GM21825 (cell line): ENCODE results near the gene LUM.

Experiments used
- ATAC-seq: cut with Tn5 transposase; IDR thresholded peaks from one replicate; pipeline ENCODE4 v1.9.1; 2021; ENCODE audit warnings: mild to moderate bottlenecking, moderate library complexity; ENCODE audit not compliant: unreplicated experiment

LUM gene

DNA sequence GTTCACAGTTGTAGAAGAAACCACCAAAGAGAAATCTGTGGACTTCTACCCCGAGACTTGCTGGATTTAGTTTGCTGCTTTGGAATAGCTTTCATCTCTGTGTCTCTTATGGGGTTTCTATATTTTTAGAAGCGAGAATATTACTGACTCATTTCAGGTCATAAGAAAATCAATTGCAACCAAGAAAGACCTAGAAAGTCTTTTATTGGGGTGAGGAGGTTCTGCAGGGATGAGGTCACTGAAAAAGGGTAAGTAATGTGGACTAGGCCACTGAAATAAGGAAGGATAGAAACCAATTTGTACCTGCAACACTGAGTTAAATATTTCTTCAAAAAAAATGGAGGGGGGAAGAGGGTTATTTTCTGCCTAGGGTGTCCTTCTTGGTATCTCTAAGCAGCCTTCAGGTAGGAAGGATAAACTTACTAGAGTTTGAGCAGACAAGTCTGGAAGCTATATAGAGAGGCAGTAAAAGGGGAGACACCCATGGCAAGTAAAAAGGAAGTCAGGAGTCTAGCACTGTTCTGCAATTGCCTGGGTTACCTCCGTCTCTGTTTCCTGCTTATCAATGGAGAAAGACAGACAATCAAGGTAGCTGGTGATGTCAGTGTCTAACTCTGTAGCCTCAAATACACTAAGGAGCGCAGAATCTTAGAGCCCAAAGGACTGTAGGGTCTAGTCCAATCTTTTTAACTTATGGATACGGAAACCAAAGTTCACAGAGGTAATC lies 33.9 kb downstream of the LUM start:
- no peak for ATAC-seq

DNA sequence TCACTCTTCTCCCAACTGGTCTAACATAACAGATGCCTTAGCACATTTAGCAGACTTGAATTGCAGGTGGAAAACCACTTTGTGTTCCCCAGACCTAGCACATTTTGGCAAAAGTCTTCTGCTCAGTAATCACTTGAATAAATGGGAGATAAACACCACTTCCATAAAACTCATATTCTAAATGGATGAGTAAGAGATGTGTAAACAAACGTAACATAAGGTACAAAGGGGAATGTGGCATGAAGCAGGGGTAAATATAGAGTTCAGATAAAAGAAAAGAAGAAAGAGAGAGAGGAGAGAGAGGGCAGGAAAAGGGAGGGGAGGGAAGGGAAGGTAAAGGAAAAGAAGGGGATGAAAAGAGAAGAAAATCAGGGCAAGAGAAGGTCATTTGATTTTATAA lies 36.4 kb downstream of the LUM start:
- no peak for ATAC-seq

DNA sequence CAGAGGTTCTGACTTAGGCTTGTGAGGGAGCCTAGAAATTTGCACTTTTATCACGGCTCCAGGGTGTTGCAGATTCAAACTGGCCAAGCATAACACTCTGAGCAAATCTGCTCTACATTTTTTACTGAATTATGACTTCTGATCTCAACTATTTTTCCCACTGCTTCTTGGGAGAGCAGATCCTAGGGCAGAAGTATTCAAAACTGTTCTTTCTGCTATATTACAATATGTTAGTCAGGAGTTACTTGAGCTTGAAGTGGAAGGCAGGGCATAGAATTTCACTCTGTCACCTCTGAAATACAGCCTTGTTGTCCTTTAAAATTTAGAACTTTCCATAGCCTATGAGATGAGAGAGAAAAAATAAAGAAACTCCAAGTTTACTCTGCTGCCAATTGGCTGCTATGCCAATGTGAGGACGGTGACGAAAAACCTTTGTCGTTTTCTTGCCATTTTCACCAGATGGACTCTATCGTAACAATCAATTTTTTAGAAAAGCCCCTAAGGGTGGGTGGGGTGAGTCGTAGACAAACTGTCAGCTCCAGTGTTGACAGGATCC lies 37.1 kb downstream of the LUM start:
- no peak for ATAC-seq

DNA sequence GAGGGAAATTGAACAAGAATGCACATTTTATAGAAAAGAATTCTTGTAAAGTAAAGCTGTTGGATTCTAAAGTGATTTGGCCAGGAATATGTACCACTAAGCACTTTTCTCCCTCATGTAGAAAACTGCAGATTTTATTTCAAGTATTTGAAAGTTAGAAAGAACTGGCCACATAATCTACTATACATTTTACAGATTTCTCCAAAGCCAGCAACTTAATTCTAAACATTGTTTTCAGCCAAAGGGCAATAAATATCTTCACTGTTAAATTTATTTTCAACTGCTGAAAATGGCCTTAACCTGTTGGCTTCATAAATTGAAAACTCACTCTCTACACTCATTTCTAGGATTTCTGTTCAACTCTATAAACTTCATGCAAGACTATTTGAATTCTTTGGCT lies 37.9 kb downstream of the LUM start:
- ATAC-seq = no peak

DNA sequence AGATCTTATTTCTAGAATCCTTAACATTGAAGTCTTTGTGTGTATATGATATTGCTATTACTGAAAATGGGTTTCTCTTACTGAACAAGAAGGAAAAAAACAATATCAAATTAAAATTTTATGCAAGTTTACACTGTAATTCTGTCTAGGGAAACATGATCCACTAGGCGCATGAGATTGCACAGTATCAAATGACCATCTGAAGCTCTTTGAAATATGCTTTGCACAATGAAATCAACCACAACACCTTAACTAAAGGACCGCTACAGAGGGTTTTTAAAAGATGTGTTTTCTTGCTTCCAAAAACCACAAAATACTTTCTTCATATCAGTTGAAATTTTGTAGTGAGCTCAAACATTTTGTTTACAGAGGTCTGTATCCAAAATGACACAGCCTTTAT lies 38.4 kb downstream of the LUM start:
- ATAC-seq = no peak

DNA sequence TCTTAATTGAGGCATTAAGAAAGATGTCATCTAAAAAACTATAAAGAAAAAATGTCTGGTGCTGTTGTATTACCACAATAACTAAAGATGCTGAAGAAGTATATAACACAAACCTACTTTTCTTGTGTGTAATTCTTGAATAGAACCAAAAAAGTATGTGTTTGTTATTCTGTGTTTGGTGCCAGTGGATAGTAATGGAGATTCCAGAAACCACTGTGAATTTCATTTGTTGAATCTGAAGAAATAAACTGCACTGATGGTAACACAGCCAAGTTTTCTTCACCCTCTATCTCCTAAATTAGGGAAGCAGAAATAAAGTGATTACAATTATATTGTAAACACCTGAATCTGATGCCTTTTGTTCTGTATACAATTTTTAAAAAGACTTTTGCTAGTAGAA lies 40.4 kb downstream of the LUM start:
- no peak for ATAC-seq

DNA sequence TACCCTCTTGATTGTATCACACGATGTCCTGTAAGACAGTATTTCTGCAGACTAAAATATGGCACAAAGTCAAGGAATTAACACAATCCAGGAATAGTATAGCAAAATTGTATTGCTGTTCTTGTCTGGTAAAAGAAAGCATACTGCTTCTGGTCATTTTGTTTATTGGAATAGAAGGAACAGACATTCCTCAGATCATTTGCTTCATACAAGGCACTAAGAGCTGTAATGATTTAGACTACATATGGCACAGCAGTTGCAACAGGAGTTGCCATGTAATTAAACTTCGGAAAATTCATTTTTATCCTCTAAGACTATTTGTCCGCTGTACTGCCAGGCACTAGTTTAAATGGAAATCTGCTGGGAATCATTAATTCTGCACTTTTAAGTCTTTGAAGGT lies 45.9 kb downstream of the LUM start:
- ATAC-seq = no peak

DNA sequence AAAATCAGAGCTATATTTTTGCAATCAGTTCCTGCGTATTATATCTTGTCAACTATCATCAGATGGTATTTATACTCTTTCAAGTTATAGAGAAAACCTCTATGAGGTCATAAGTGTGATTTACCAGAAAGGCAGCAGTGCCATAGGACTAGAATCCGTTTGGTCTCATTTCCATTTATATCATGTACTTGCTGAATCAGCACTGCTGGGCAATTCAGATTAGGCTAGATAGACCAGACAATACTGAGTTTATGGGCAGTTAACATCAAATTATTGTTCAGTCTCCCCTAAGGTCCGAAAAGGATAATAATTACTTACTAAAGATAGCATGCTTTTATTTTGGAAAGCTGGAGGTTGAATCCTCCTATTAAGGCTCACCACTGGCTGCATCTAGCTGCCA lies 46.7 kb downstream of the LUM start:
- no peak for ATAC-seq

DNA sequence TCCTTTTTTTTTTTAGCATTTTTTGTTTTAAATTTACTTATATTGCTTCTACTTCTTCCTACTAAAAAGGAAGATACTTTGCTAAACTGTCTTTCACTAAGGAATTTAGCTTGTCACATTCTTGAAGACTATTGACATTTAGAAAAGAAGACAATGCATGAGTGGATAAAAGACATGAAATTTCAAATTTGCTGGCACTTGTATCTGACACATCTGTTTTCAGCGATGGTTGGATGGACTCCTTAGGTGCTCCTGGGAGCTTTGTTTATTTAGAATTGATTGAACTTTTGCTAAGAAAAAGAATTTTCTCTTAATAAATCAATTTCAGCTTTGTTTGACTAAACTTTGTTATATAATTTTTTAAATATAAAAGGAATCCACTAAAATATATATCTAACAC lies 50.2 kb downstream of the LUM start:
- ATAC-seq = no peak

DNA sequence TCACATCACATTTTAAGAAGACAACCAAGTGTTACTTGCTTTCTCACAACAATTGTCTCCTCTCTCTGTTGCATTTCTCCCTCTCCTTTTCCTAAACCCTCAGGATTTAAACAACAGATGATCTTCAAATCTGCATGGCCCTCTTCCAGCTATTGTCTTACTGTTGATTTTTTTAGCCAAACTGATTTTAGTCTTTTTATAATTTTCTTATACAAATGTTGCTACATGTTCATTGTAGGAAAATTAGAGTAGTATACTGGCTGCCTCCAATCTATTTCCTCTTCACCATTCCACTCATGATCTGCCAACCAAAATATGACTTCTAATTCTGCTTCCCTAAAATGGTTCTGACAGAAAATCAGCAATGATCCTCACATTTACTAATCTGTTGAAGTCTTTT lies 52.1 kb downstream of the LUM start:
- no peak for ATAC-seq

DNA sequence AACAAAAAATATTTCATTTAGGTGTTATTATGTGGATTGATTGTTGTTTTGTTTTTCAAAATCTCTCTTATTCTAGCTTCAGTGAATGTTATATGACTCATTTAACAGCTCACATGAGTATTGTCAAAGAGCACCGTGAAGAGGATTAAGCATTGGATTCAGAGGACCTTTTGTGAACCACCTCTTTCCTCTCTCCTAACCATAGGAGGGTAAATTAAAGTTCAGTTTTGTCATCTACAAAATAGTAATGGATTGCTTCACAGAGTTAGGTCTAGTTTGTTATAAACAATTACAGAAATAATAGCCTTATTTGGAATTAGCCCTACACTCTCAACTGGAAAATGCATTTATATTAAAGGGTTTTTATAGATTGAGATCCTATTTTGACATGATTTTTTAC lies 52.5 kb downstream of the LUM start:
- ATAC-seq = no peak

DNA sequence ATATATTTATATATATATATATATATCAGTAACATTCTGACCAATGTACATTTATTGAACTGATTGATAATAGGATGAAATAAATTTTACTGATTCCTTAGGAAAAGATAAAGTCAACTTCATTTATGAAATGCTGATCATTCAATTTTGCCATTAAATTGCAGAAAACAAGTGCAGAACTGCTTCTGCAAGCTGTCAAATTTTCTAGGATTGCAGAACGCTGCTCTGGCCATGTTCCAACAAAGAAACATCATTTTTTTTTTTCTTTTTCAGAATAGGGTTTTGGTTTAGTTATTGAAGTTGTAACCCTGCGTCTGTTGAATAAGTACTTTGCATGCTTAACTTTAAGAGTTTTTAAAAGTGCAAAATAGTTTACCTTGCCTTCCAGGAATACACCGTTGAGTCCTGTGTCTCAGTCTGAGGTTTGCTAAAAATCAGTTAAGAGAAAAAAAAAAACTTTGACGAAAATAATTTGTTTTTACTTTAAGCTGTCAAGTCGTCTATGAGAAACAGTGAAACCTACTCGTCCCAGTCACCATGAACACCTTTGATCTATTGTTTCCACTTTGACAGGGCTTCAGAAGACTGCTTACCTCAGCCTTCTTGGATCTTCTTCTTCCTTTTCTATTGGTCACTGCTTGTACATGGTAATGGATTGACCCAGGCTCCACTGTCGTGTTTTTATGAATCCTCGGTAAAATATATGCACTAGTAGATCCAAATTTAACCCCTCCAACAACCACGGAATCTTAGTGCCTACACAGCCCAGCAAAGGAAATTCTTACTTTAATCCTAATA lies 53.7 kb downstream of the LUM start, which contains the start of gene KERA:
Gene KERA, minus strand, starts transcription at position 657 of the 798 bp plus-strand sequence. CDS start 1,743 bp downstream, outside the sequence.
- no peak for ATAC-seq

DNA sequence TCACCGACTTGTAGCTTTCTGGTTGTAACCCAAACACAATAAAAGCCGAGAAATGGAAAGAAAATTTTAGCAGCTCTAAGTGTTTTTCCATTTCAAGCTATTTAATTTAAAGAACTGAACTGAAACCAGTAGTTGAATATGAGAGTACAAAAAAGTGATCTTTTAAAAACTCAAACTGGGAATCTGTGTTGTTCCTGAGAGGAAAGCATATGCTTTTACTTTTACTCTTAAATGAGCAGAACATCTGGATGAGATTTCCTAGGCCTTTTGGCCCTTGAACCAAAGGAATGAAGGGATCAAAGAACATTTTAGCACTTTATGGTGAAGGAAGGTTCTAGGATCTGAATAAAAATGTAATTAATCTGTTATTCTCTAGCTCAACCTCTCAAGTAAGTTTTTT lies 54.8 kb downstream of the LUM start:
- ATAC-seq = no peak

DNA sequence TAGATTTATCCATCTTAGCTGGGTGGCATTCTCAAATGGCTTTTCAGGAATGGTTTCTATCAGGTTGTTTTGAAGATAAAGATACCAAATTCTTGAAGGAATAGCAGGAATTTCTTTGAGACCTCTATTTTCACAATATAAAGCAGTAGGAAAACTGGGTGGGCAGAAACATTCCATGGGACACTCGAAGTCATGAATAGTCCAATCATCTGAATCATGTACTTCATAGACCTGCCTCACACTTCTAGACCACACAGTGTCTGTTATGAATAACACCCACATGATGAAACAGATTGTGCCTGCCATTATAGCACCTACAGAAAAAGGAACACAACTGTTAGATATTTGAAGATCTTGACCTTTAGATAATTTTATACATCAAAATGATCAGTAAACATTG lies 55.3 kb downstream of the LUM start:
- no peak for ATAC-seq

DNA sequence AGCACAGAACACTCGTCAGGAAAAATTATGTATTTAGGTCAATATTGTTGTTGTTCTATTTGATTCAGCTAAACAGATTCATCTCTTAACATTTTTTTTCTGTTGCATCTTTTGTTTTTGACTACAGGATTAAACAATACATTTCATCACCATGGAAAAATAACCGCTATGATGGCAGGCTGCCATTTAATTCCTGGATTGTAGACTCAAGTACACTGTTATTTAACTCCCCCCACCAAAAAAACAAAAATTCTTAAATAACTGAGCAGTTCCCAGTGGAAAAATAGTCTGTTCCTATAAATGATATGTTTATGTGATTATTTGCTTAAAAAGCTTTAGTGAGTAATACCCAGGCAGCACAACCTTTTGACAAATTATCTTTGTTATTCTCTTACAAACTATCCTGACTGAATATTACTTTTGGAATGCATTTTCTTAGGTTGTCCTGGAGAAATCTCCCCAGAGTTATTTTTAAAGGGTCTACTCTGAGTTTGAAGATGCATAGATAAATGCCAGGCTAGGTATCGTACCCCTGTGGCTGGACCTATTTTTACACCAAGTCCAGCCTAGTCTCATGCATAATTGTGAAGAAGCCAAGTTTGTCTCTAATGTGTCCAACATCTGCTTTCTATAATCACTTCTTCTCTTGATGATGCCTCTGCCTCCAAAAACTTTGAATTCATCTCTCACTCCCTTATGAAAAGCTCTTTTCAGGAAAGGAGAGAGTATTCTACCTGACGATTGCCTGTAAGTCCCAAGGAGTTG lies 57.2 kb downstream of the LUM start:
- ATAC-seq = no peak
